ENCODE measurements around the gene TSNAXIP1. TPM values are rescaled to one million over a fixed set of nuclear protein-coding genes. Genes with fewer than 3 reads are reported as not detected.

The TSNAXIP1 gene
- total and polyA plus RNA-seq, 9 of the 15 experiments (the other 6 are each of a cell fraction or from before 2014, with no cell fraction given), result 0.03 to 0.24 (median 0.11) TPM; not detected in 4

GRCh38 chr16:67833415-67834241 lies 26.9 kb downstream of the TSNAXIP1 start (continued):
- TF ChIP-seq MXI1 (IDR thresholded peaks at IDR 0.05; ENCODE audit: low read depth, low read length) (no peak; the same call in 1 of the 2 replicates), TBL1XR1 (IDR thresholded peaks at IDR 0.05; ENCODE audit: low read length in 2 of 2) (peak in 1 of 2 experiments; percentile 79; a peak in 1 of 4 replicates), PHB2 (IDR thresholded peaks at IDR 0.05; ENCODE audit: low read depth) (no peak), KAT7 (CRISPR knock-in tag; IDR thresholded peaks at IDR 0.05; ENCODE audit: borderline replicate concordance) (peak; percentile 85), ZNF696 (CRISPR knock-in tag; conservative IDR thresholded peaks at IDR 0.05) (no peak), NFIC (IDR thresholded peaks at IDR 0.05) (peak; percentile 38; the same call in 1 of the 2 replicates), ZBTB12 (CRISPR knock-in tag; IDR thresholded peaks at IDR 0.05) (no peak), RBFOX2 (IDR thresholded peaks at IDR 0.05; ENCODE audit: low read depth, low read length) (peak; percentile 99), PBX2 (CRISPR knock-in tag; IDR thresholded peaks at IDR 0.05; ENCODE audit: low read depth) (no peak), PBX2 (tag; conservative IDR thresholded peaks at IDR 0.05; ENCODE audit: low read depth) (no peak), TCF3 (CRISPR knock-in tag; IDR thresholded peaks at IDR 0.05) (peak; percentile 7; the same call in 1 of the 2 replicates), ELF4 (CRISPR knock-in tag; IDR thresholded peaks at IDR 0.05) (no peak), HCFC1 (IDR thresholded peaks at IDR 0.05; ENCODE audit: low read depth, low read length) (peak; percentile 99), SFPQ (IDR thresholded peaks at IDR 0.05; ENCODE audit: low read depth, low read length) (no peak), ZNF316 (IDR thresholded peaks at IDR 0.05) (no peak), ESRRB (CRISPR knock-in tag; IDR thresholded peaks at IDR 0.05; ENCODE audit: borderline replicate concordance) (no peak), FOXK2 (conservative IDR thresholded peaks at IDR 0.05 in 1 of 2, IDR thresholded peaks at IDR 0.05 in 1 of 2; ENCODE audit: low read depth in 2 of 2) (0 out of 4 replicates have a peak, but pooled peaks of 1 of the 2 experiments have one; percentile 28), RBM34 (IDR thresholded peaks at IDR 0.05; ENCODE audit: borderline replicate concordance, insufficient read depth, low read length) (no peak), ZFPM2 (CRISPR knock-in tag; IDR thresholded peaks at IDR 0.05) (no peak), ATF1 (CRISPR knock-in tag; IDR thresholded peaks at IDR 0.05) (no peak), ATF1 (tag; IDR thresholded peaks at IDR 0.05) (peak; percentile 59; the same call in 1 of the 2 replicates), OTX1 (CRISPR knock-in tag; IDR thresholded peaks at IDR 0.05) (no peak), KLF16 (IDR thresholded peaks at IDR 0.05) (no peak)

Data from K562 (cell line).